K562 (cell line): ENCODE data around the gene TRAF7. TPM values are rescaled to one million over a fixed set of nuclear protein-coding genes. Genes with fewer than 3 reads are reported as not detected.

ENCODE experiments used
- ATAC-seq: fragments of 200-7000 bp; cut with Tn5 transposase; 3 replicates; pipeline ENCODE4 v1.9.1; 2020; ENCODE audit warnings: moderate library complexity
- BruUV-seq: library from RNA; stranded (reverse); fragments of 400-500 nt; replicated peaks from 2 replicates; lab custom pipeline; 2021; lab: Mats Ljungman, UMichigan
- CTCF ChIA-PET: fragments of 300-600 bp; formaldehyde crosslinking; extraction: SDS; loops from one replicate; lab custom pipeline; 2021; ENCODE audit warnings: low intra/inter-chr PET ratio; lab: Yijun Ruan, JAX
- POLR2A ChIA-PET: fragments of 300-600, 350-650 bp; sonication (Branson Sonifier 250); formaldehyde crosslinking; extraction: SDS; loops from one replicate; lab custom pipeline; 2021; ENCODE audit warnings: antibody characterized with exemption, inconsistent platforms; lab: Yijun Ruan, JAX
- DNase-seq, 4 experiments: peaks; one replicate each; pipeline versions ENCODE4 v3.0.0 to v3.0.0-alpha.2; 2011 to 2018; ENCODE audit warnings: low spot score in 3 of 4, mixed read lengths in 3 of 4; ENCODE audit errors: extremely low read depth in 1 of 4
- FAIRE-seq: peaks from 2 replicates; lab custom pipeline; 2011; peaks lifted over from hg19 to GRCh38; lab: Jason Lieb, UNC
- H2AFZ ChIP-seq: 2 replicates; pipeline ENCODE4 v1.6.0; 2011; ENCODE audit warnings: low read depth, low read length, control low read depth, inconsistent platforms
- H3K27ac ChIP-seq: fragments of 200-600 bp; 3 replicates; pipeline ENCODE4 v1.8.0; 2011; ENCODE audit warnings: low read depth, mild to moderate bottlenecking, control low read depth, inconsistent platforms, low read length, moderate library complexity, mixed read lengths; ENCODE audit errors: extremely low read depth
- H3K27me3 ChIP-seq, 2 experiments: fragments of 300-600 bp in 1 of 2; 2 replicates in 1 of 2; 3 replicates in 1 of 2; pipeline versions ENCODE4 v1.6.0 to v1.8.0; 2011; ENCODE audit warnings: inconsistent platforms in 2 of 2, low read length in 2 of 2, mild to moderate bottlenecking in 1 of 2, mixed read lengths in 1 of 2, moderate library complexity in 1 of 2; ENCODE audit not compliant: control insufficient read depth in 2 of 2, insufficient read depth in 2 of 2
- H3K36me3 ChIP-seq: fragments of 300-600 bp; 3 replicates; pipeline ENCODE4 v1.8.0; 2011; ENCODE audit warnings: mild to moderate bottlenecking, low read length, inconsistent platforms; ENCODE audit not compliant: control insufficient read depth, insufficient read depth
- H3K4me1 ChIP-seq, 2 experiments: fragments of 200-600 bp in 1 of 2; replicated peaks in 1 of 2; 2 replicates in 1 of 2; 3 replicates in 1 of 2; pipeline versions ENCODE4 v1.5.1 to v1.8.0; 2011; ENCODE audit warnings: inconsistent platforms in 2 of 2, low read length in 2 of 2, mild to moderate bottlenecking in 1 of 2, mixed read lengths in 1 of 2, moderate library complexity in 1 of 2; ENCODE audit not compliant: control insufficient read depth in 2 of 2, insufficient read depth in 2 of 2
- H3K4me2 ChIP-seq: 2 replicates; pipeline ENCODE4 v1.6.1; 2011; ENCODE audit warnings: low read length, control low read depth, inconsistent platforms, mixed read lengths; ENCODE audit not compliant: insufficient read depth
- H3K4me3 ChIP-seq: fragments of 200-600 bp; sonication (generic), shearing (Covaris generic); 2 replicates; pipeline ENCODE4 v1.5.1; 2016; ENCODE audit warnings: control low read depth, inconsistent platforms
- H3K79me2 ChIP-seq: fragments of 200-600 bp; 3 replicates; pipeline ENCODE4 v1.8.0; 2011; ENCODE audit warnings: low read length, inconsistent platforms; ENCODE audit not compliant: control insufficient read depth, insufficient read depth
- H3K9ac ChIP-seq, 2 experiments: 2 replicates each; pipeline versions ENCODE4 v1.6.0 to v1.6.1; 2011; ENCODE audit warnings: low read depth in 2 of 2, low read length in 2 of 2, control low read depth in 1 of 2, inconsistent platforms in 1 of 2, mild to moderate bottlenecking in 1 of 2, mixed read lengths in 1 of 2; ENCODE audit not compliant: insufficient read depth in 1 of 2
- H3K9me1 ChIP-seq: one replicate; pipeline ENCODE4 v1.6.0; 2011; ENCODE audit warnings: inconsistent platforms, mild to moderate bottlenecking, low read length, moderate library complexity; ENCODE audit not compliant: control insufficient read depth, insufficient read depth
- H3K9me3 ChIP-seq: replicated peaks from 2 replicates; pipeline ENCODE4 v1.5.1; 2011; ENCODE audit warnings: low read depth, low read length, inconsistent platforms; ENCODE audit not compliant: control insufficient read depth, insufficient read depth
- H4K20me1 ChIP-seq: replicated peaks from 2 replicates; pipeline ENCODE4 v1.6.1; 2011; ENCODE audit warnings: low read length, inconsistent platforms, mixed read lengths; ENCODE audit not compliant: control insufficient read depth, insufficient read depth
- HDAC3 ChIP-seq: fragments of 450-650 bp; IDR thresholded peaks from 2 replicates; pipeline ENCODE4 v1.6.1; 2018; ENCODE audit warnings: borderline replicate concordance, mild to moderate bottlenecking, moderate library complexity; ENCODE audit not compliant: partially characterized antibody
- KAT7 ChIP-seq: sonication (generic); formaldehyde crosslinking; IDR thresholded peaks from 2 replicates; pipeline ENCODE4 v1.8.0; 2022; ENCODE audit warnings: missing genetic modification reagents, mild to moderate bottlenecking, borderline replicate concordance
- LARP7 ChIP-seq: fragments of 450-650 bp; IDR thresholded peaks from 2 replicates; pipeline ENCODE4 v1.6.1; 2016
- MBD2 ChIP-seq: sonication (generic); IDR thresholded peaks from 2 replicates; pipeline ENCODE4 v1.6.1; 2016; ENCODE audit warnings: low read depth, borderline replicate concordance
- MTF1 ChIP-seq: fragments of 250-450 bp; sonication (Bioruptor Pico); IDR thresholded peaks from 2 replicates; pipeline ENCODE4 v1.9.0; 2021; ENCODE audit warnings: moderate library complexity, mild to moderate bottlenecking, inconsistent platforms, borderline replicate concordance
- SRSF1 ChIP-seq: fragments of 200-400 bp; formaldehyde crosslinking; IDR thresholded peaks from 2 replicates; pipeline ENCODE4 v1.6.1; 2017; ENCODE audit warnings: mild to moderate bottlenecking, low read depth, low read length, moderate library complexity
- ZEB2 ChIP-seq: fragments of 450-650 bp; IDR thresholded peaks from 2 replicates; pipeline ENCODE4 v1.6.1; 2016
- ZFPM2 ChIP-seq: fragments of 250-450 bp; sonication (Bioruptor Pico); IDR thresholded peaks from 2 replicates; pipeline ENCODE4 v1.5.1; 2022; ENCODE audit warnings: mild to moderate bottlenecking
- ZNF263 ChIP-seq: sonication (generic); formaldehyde crosslinking; IDR thresholded peaks from 2 replicates; pipeline ENCODE4 v1.8.0; 2022; ENCODE audit warnings: mild to moderate bottlenecking, missing genetic modification reagents, borderline replicate concordance
- ZSCAN32 ChIP-seq: fragments of 450-650 bp; formaldehyde crosslinking; IDR thresholded peaks from 2 replicates; pipeline ENCODE4 v1.4.0; 2020; ENCODE audit warnings: mild to moderate bottlenecking, moderate library complexity
- WGBS: fragments of 100-300 bp; shearing (Covaris generic); methylation state at CpG from one replicate; pipeline ENCODE4 v1.1.6; 2016; ENCODE audit warnings: low coverage, mixed read lengths; ENCODE audit not compliant: insufficient coverage; ENCODE audit errors: missing lambda C conversion rate; 5-methylcytosine and 5-hydroxymethylcytosine counted together
- in situ Hi-C: fragments of 300-500 bp; cut with MboI; formaldehyde crosslinking; loops from 4 replicates; pipeline ENCODE4 v1.15.0; 2018; ENCODE audit warnings: inconsistent platforms, mixed read lengths
- intact Hi-C: fragments of 100-400 bp; cut with micrococcal nuclease; formaldehyde crosslinking; loops from 2 replicates; pipeline ENCODE4 v1.14.2; 2022
- polyA plus RNA-seq, 8 experiments: library from polyadenylated mRNA; depleted of rRNA in 4 of 8; stranded (reverse) in 5 of 8; unstranded in 3 of 8; fragments of >200 nt; fragmentation: Nextera tagmentation in 2 of 8; fragmentation: Illumina TruSeq in 1 of 8; extraction: Ambion mirVana in 2 of 8; extraction: Trizol in 1 of 8; gene quantifications; 2 replicates each; pipeline versions ENCODE4 v1.2.1 to v1.2.3, GENCODE V29; 2011 to 2014; ENCODE audit warnings: inconsistent platforms in 1 of 8, missing spikeins in 1 of 8
- total RNA-seq, 7 experiments: library from RNA; depleted of rRNA in 6 of 7; stranded (reverse); fragments of >200 nt in 6 of 7; fragmentation: Illumina TruSeq in 2 of 7; extraction: Trizol in 2 of 7; gene quantifications; 2 replicates each; pipeline versions ENCODE4 v1.2.1 to v1.2.3, GENCODE V29; 2011 to 2021; ENCODE audit warnings: low replicate concordance in 1 of 7
- TF ChIP-seq, protein P1 (sequence below): fragments of 450-650 bp; IDR thresholded peaks from 2 replicates; pipeline ENCODE4 v1.6.1; 2017; ENCODE audit warnings: antibody characterized with exemption
- TF ChIP-seq, protein P2 (sequence below): sonication (generic); formaldehyde crosslinking; IDR thresholded peaks from 2 replicates; pipeline ENCODE4 v1.8.0; 2022; ENCODE audit warnings: mild to moderate bottlenecking, missing genetic modification reagents
- TF ChIP-seq, protein P3 (sequence below): fragments of 250-450 bp; sonication (Bioruptor Pico); IDR thresholded peaks from 2 replicates; pipeline ENCODE4 v1.5.0; 2022; ENCODE audit warnings: mild to moderate bottlenecking

Gene TRAF7
- total and polyA plus RNA-seq, 9 of the 15 experiments (the other 6 are each of a cell fraction or from before 2014, with no cell fraction given), result 1.1 to 113 (median 41.6) TPM

DNA sequence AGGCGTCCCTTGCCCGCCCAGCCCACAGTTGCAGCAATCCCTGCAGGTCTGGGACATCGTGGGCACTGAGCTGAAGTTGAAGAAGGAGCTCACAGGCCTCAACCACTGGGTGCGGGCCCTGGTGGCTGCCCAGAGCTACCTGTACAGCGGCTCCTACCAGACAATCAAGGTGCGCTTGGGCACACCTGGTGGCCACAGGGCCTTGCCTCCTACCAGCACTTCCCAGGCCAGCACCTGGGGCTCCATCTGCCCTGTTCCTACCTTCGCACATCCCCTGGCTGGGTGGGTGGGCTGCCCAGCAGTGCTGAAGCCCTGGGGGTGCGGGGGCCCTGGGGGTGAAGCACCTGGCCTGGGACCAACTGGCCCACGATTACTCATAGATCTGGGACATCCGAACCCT lies 19.9 kb downstream of the TRAF7 start:
- Histone ChIP-seq H3K4me2 (no peak overlapping the region), H3K4me3 (no peak overlapping the region), H2AFZ (no peak overlapping the region), H3K4me1 (peaks cover 0 to 65% of the 10 kb centered on the region in 2 experiments; a peak in 2 of 5 replicates), H3K79me2 (no peaks in the 10 kb centered on the region), H4K20me1 (no peaks in the 10 kb centered on the region; the same call in 1 of the 2 replicates), H3K9ac (no peak overlapping the region; a peak in 1 of 4 replicates), H3K9me3 (no peaks in the 10 kb centered on the region), H3K27ac (no peak overlapping the region), H3K9me1 (no peaks in the 10 kb centered on the region), H3K27me3 (no peaks in the 10 kb centered on the region), H3K36me3 (peaks cover 68% of the 10 kb centered on the region; the same call in 1 of the 3 replicates)
- ATAC-seq (no peak), DNase-seq (no peak), FAIRE-seq (no peak)
- 83% methylated on average over 8 of the region's 10 CpGs for WGBS
- no TSS peak for BruUV-seq
- CTCF ChIA-PET, result no interaction called here
- no peak for TF ChIP-seq HDAC3
- TF ChIP-seq, protein P1, sequence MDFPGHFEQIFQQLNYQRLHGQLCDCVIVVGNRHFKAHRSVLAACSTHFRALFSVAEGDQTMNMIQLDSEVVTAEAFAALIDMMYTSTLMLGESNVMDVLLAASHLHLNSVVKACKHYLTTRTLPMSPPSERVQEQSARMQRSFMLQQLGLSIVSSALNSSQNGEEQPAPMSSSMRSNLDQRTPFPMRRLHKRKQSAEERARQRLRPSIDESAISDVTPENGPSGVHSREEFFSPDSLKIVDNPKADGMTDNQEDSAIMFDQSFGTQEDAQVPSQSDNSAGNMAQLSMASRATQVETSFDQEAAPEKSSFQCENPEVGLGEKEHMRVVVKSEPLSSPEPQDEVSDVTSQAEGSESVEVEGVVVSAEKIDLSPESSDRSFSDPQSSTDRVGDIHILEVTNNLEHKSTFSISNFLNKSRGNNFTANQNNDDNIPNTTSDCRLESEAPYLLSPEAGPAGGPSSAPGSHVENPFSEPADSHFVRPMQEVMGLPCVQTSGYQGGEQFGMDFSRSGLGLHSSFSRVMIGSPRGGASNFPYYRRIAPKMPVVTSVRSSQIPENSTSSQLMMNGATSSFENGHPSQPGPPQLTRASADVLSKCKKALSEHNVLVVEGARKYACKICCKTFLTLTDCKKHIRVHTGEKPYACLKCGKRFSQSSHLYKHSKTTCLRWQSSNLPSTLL, result no peak
- no peak for TF ChIP-seq ZSCAN32
- TF ChIP-seq, protein P2, sequence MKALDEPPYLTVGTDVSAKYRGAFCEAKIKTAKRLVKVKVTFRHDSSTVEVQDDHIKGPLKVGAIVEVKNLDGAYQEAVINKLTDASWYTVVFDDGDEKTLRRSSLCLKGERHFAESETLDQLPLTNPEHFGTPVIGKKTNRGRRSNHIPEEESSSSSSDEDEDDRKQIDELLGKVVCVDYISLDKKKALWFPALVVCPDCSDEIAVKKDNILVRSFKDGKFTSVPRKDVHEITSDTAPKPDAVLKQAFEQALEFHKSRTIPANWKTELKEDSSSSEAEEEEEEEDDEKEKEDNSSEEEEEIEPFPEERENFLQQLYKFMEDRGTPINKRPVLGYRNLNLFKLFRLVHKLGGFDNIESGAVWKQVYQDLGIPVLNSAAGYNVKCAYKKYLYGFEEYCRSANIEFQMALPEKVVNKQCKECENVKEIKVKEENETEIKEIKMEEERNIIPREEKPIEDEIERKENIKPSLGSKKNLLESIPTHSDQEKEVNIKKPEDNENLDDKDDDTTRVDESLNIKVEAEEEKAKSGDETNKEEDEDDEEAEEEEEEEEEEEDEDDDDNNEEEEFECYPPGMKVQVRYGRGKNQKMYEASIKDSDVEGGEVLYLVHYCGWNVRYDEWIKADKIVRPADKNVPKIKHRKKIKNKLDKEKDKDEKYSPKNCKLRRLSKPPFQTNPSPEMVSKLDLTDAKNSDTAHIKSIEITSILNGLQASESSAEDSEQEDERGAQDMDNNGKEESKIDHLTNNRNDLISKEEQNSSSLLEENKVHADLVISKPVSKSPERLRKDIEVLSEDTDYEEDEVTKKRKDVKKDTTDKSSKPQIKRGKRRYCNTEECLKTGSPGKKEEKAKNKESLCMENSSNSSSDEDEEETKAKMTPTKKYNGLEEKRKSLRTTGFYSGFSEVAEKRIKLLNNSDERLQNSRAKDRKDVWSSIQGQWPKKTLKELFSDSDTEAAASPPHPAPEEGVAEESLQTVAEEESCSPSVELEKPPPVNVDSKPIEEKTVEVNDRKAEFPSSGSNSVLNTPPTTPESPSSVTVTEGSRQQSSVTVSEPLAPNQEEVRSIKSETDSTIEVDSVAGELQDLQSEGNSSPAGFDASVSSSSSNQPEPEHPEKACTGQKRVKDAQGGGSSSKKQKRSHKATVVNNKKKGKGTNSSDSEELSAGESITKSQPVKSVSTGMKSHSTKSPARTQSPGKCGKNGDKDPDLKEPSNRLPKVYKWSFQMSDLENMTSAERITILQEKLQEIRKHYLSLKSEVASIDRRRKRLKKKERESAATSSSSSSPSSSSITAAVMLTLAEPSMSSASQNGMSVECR (CRISPR knock-in tag), result no peak
- no peak for TF ChIP-seq ZFPM2
- no peak for TF ChIP-seq LARP7
- TF ChIP-seq ZEB2, result no peak
- TF ChIP-seq MBD2, result no peak
- TF ChIP-seq KAT7 (CRISPR knock-in tag), result no peak
- no peak for TF ChIP-seq SRSF1
- no peak for TF ChIP-seq MTF1 (CRISPR knock-in tag)
- TF ChIP-seq, protein P3, sequence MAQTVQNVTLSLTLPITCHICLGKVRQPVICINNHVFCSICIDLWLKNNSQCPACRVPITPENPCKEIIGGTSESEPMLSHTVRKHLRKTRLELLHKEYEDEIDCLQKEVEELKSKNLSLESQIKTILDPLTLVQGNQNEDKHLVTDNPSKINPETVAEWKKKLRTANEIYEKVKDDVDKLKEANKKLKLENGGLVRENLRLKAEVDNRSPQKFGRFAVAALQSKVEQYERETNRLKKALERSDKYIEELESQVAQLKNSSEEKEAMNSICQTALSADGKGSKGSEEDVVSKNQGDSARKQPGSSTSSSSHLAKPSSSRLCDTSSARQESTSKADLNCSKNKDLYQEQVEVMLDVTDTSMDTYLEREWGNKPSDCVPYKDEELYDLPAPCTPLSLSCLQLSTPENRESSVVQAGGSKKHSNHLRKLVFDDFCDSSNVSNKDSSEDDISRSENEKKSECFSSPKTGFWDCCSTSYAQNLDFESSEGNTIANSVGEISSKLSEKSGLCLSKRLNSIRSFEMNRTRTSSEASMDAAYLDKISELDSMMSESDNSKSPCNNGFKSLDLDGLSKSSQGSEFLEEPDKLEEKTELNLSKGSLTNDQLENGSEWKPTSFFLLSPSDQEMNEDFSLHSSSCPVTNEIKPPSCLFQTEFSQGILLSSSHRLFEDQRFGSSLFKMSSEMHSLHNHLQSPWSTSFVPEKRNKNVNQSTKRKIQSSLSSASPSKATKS (CRISPR knock-in tag), result no peak
- TF ChIP-seq ZNF263 (CRISPR knock-in tag), result no peak
- intact Hi-C loops, result no loop called here
- POLR2A ChIA-PET, result interaction anchor here (0.5 to 4.3 kb wide), 3 partner anchors 13 to 143 kb away, joined by 3 to 27 read pairs (median 5); partner anchors contain the start of gene TRAF7
- in situ Hi-C loops, result no loop called here
